ENCODE results near the gene TRPM5. TPM values are rescaled to one million over a fixed set of nuclear protein-coding genes. Genes with fewer than 3 reads are reported as not detected.

Gene TRPM5
- total RNA-seq, 1 experiment from 2014 or later: 0.07 TPM

GRCh38 chr11:2433106-2433925, 11.0 kb downstream of the TRPM5 start:
- no peak for DNase-seq (ENCODE audit: low spot score)
- no peak for ATAC-seq
- Mint-ChIP-seq H3K4me1 (no peaks in the 10 kb centered on the region), H3K27ac (no peak overlapping the region), H3K36me3 (no peaks in the 10 kb centered on the region), H3K9me3 (no peaks in the 10 kb centered on the region), H3K27me3 (ENCODE audit: low read depth) (peaks cover 19% of the 10 kb centered on the region), H3K4me3 (no peak overlapping the region)
- ChIA-PET POLR2A (no interaction called here), CTCF (interaction anchor here (1.3 to 1.4 kb wide), 2 partner anchors 13 to 98 kb away, joined by 3 to 6 read pairs; no protein-coding TSS in a partner anchor)
- TF ChIP-seq ZNF416 (CRISPR knock-in tag; IDR thresholded peaks at IDR 0.05) (no peak), GTF2I (CRISPR knock-in tag; conservative IDR thresholded peaks at IDR 0.05) (no peak), NFATC4 (CRISPR knock-in tag; IDR thresholded peaks at IDR 0.05) (no peak), TEAD4 (CRISPR knock-in tag; IDR thresholded peaks at IDR 0.05) (no peak), ZBTB43 (CRISPR knock-in tag; IDR thresholded peaks at IDR 0.05) (no peak), MXD4 (CRISPR knock-in tag; IDR thresholded peaks at IDR 0.05; ENCODE audit: borderline replicate concordance) (no peak), NFE2L1 (CRISPR knock-in tag; IDR thresholded peaks at IDR 0.05) (no peak), ZNF219 (CRISPR knock-in tag; IDR thresholded peaks at IDR 0.05; ENCODE audit: borderline replicate concordance) (no peak), SP1 (CRISPR knock-in tag; conservative IDR thresholded peaks at IDR 0.05) (no peak), TCF7 (CRISPR knock-in tag; IDR thresholded peaks at IDR 0.05; ENCODE audit: low read depth) (no peak), GABPB1 (CRISPR knock-in tag; IDR thresholded peaks at IDR 0.05) (no peak), RORB (CRISPR knock-in tag; IDR thresholded peaks at IDR 0.05) (no peak), RELA (CRISPR knock-in tag; IDR thresholded peaks at IDR 0.05; ENCODE audit: borderline replicate concordance) (no peak), ZNF263 (CRISPR knock-in tag; IDR thresholded peaks at IDR 0.05; ENCODE audit: low read depth) (no peak), CTCF (IDR thresholded peaks at IDR 0.05) (no peak), PRDM15 (CRISPR knock-in tag; IDR thresholded peaks at IDR 0.05) (no peak), ZMAT4 (CRISPR knock-in tag; IDR thresholded peaks at IDR 0.05) (no peak), PRRX2 (CRISPR knock-in tag; IDR thresholded peaks at IDR 0.05) (no peak)

GRCh38 chr11:2432628-2433071, 11.7 kb downstream of the TRPM5 start:
- ChIA-PET POLR2A (no interaction called here), CTCF (interaction anchor here (1.3 to 1.4 kb wide), 2 partner anchors 12 to 99 kb away, joined by 3 to 6 read pairs; no protein-coding TSS in a partner anchor)
- DNase-seq (ENCODE audit: low spot score) (no peak), ATAC-seq (no peak)
- Mint-ChIP-seq H3K27me3 (ENCODE audit: low read depth) (peaks cover 12% of the 10 kb centered on the region), H3K36me3 (no peaks in the 10 kb centered on the region), H3K9me3 (no peaks in the 10 kb centered on the region), H3K27ac (no peak overlapping the region), H3K4me3 (no peak overlapping the region), H3K4me1 (no peaks in the 10 kb centered on the region)
- TF ChIP-seq GRHL2 (CRISPR knock-in tag; IDR thresholded peaks at IDR 0.05; ENCODE audit: insufficient replicate concordance, severe bottlenecking): no peak
- no peak for TF ChIP-seq ATF3 (CRISPR knock-in tag; conservative IDR thresholded peaks at IDR 0.05)
- no peak for TF ChIP-seq NFE2L1 (CRISPR knock-in tag; IDR thresholded peaks at IDR 0.05)
- no peak for TF ChIP-seq ZNF317 (CRISPR knock-in tag; IDR thresholded peaks at IDR 0.05; ENCODE audit: borderline replicate concordance, low read depth)
- TF ChIP-seq E2F4 (CRISPR knock-in tag; IDR thresholded peaks at IDR 0.05; ENCODE audit: borderline replicate concordance, low read depth): no peak
- no peak for TF ChIP-seq FOXP1 (CRISPR knock-in tag; IDR thresholded peaks at IDR 0.05; ENCODE audit: borderline replicate concordance)
- TF ChIP-seq, protein P1, sequence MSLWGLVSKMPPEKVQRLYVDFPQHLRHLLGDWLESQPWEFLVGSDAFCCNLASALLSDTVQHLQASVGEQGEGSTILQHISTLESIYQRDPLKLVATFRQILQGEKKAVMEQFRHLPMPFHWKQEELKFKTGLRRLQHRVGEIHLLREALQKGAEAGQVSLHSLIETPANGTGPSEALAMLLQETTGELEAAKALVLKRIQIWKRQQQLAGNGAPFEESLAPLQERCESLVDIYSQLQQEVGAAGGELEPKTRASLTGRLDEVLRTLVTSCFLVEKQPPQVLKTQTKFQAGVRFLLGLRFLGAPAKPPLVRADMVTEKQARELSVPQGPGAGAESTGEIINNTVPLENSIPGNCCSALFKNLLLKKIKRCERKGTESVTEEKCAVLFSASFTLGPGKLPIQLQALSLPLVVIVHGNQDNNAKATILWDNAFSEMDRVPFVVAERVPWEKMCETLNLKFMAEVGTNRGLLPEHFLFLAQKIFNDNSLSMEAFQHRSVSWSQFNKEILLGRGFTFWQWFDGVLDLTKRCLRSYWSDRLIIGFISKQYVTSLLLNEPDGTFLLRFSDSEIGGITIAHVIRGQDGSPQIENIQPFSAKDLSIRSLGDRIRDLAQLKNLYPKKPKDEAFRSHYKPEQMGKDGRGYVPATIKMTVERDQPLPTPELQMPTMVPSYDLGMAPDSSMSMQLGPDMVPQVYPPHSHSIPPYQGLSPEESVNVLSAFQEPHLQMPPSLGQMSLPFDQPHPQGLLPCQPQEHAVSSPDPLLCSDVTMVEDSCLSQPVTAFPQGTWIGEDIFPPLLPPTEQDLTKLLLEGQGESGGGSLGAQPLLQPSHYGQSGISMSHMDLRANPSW (CRISPR knock-in tag; conservative IDR thresholded peaks at IDR 0.05; ENCODE audit: low read depth): no peak

Measured in WTC11 (cell line).